CD4-positive, alpha-beta T cell treated with Interferon gamma for 1 hour (primary cell): Measurements from ENCODE around the gene NAV2.

ENCODE experiments used
- DNase-seq: peaks from one replicate; pipeline ENCODE4 v3.0.0-alpha.2; 2020

NAV2 gene

DNA sequence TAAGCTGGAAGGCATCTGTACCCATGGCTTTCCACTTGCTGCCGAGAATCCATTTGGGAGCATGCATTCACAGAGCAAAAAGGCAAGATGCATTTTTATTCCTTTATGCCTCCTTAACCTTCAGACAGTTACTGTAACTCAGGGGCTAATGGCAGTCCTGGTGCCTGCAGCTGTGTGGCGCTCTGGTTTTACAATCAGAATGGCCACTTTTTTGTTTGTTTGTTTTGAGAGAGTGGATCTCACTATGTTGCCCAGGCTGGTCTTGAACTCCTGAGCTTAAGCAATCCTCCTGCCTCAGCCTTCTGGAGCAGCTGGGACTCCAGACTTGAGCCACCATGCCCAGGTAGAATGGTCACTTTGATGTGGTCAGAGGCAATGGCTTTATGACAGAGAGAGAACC, 101.8 kb downstream of the NAV2 start:
- no peak for DNase-seq

DNA sequence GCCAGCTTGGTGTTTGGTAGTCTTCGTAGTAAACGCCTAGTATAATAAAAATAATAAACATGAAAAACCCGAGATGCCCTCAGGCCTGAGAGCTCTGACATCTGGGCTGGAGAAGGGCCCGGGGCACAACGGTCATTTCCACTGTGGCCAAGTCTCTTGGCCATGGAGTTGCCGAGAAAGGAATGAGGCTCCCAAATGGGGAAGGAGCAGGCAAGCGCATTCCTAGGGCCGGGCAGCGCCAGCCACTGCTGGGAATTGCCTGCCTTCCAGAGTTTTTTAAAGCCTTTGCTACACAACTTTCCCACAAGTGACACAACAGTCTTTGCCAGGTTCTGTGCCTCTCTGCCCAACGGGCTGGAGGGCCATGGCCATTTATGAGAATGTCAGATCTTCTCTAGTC, 103.4 kb downstream of the NAV2 start:
- no peak for DNase-seq

DNA sequence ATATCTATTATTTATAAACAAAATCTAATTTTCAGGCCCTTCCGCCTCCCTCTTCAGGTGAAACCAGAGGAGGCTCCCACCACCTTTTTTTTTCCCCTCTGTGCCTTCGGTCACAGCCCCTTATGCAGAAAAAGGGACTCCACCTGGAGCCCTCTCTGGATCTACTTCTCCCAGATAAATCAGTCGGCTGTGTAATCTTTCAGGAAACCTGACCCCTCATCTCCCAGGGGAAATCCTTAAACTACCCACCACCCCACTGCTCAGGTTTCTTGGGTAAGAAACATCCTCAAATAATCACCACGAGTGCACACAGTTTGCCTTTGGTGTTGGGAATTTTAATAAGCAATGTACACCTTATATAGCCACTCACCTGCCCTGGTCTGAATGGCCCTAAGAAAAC, 104.2 kb downstream of the NAV2 start:
- no peak for DNase-seq

DNA sequence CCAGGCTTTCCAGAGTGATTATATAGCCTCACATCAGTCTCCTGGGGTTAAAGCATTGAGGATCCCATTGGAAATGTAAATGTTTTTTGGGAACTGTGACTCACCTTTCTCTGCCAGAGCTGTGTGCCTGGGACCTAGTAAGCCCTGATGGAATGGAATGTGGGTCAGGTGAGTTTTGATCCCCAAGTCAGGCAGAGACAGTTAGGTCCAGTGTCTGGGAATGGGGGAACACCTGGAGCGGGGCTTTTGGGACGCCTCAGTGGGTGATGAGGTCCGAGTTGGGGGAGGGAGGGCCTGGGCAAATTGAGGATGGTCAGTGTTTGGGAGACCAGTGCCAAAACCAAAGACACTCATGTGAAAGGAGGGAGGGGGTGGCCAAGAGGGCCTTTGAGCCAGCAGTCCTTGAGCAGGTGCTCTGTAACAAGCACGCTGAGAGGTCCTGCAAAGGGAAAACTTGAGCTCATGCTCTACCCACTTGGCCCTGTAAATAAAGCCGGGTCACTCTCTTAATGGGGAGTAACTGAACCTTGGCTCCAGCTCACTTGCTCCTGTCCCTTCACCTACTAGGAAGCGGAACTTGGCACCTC, 104.7 kb downstream of the NAV2 start:
- DNase-seq, result no peak

DNA sequence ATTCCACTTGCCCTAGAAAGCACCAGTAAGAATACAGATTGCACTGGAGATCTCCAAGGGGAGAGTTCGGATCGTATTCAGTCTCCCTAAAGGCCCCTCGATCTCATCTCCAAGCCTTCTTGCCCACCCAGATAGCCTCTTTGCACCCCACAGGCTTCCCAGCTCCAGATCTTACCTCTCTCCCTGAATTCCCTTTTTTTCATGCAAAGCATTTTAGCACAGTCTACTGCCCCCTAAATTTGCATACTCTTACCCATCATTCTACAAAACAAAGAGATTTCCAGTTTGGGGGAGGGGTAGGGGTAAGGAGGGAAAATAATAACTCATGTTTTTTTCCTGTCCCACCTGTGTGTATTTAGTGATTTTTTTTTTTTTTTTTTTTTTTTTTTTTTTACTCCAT, 105.2 kb downstream of the NAV2 start:
- no peak for DNase-seq

DNA sequence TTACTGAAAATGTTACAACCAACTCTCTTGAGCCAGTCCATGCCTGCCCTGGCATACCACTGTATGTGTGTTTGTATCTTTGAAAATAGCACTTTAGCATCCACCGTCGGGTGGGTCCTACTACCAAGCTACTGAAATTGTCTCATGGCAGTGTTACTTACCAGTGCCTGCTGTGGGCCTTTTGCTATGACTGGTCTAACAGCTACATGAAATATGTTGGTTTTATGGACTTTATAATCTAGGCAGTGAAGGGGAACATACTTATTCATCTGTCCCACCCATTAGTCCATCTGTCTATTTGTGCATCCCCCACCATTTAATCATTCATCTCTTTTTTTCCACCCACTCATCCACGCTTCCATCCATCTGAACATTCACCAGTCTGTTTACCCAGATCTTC, 106.0 kb downstream of the NAV2 start:
- DNase-seq, result no peak

DNA sequence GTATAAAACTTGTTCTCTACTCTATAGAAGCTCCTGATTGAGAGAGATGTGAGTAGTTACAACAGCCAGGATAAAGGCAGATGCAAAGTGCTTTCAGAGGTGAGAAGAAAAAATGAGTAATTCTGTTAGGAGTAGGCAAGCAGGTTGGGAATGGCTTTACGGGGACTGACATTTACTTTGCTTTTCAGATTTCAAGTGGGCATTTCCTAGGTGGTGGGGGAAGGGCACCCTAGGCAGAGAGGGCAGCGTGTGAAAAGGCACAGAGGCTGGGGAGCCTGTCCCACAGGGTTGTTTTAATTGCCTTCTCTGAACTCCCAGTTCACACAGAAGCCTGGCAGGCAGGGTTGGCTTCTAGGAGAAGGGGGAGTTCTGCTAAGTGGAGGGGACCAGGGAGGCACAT, 106.5 kb downstream of the NAV2 start:
- no peak for DNase-seq

DNA sequence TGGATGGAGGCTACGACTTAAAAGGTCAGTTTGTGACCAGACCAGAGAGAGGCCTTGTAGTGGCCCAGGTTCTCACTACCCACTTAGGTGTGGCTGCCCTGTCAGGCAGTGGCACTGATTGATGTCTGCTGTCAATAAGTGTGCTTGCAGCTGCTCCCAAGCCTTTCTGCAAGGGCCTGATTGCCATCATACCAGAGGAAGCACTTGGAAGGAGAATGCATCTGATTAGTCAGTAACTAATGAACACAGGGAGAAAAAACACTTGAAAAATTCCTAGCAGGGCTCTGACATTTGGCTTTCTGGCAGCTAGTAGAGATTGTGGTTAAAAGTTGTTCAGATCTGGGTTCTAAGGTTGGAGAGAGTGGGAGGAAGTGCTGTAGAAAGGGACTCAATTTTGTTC, 107.5 kb downstream of the NAV2 start:
- DNase-seq, result no peak

DNA sequence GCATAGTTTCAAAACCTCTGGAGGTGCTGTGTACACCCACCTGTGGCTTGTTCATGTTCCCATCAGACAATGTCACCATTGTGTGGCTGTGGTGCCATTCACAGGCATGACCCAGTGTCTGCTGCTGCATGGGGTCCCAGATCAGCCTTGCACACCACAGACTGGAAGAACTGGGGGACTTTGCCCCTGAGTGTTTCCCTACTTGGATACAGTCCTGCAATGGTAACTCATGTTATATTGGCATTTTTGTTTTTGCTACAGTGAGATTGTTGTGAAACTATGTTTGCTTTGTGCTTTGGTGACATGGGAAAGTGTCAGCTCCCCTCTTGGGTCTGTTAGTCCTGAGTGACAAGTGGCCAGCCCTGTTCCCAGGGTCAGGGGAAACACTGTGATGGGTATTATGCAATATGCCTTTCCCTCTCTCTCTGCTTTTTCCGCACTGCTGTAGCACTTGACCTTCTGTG, 108.8 kb downstream of the NAV2 start:
- DNase-seq, result no peak

DNA sequence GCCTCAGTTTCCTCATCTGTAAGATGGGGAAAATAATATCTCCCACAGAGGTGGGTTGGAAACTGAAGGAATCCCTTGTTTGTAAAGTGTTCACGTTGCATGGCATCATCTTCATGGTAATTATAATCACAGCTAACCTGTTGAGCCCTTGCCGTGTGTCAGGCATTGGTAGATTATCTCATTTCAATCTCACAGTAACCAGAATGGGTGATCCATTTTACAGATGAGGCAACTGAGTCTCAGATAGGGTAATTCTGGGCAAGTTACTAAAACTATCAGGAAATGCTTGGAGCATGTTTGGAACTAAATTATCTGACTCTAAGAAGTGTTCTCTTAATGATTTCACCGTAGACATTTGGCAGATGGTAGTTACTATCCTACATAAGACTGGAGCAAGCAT, 109.4 kb downstream of the NAV2 start:
- DNase-seq, result no peak

DNA sequence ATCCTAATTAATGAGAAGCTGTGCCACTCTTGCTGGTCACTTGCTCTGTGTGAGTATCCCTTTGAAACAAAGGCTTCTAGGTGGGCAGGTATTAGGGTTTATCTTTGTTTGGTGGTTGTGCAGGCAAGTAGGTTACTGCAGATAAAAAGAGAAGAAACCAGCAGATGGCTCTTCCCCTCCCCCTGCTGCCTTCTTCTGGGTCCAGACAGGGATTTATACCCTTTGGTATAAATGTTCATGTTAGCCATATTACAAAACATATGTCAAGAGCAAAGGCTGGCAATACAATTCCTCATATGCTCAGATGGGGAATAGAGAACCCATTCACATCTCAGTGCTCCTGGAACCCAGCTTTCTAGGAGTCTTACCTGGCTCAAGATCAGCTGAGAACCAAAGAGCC, 109.9 kb downstream of the NAV2 start:
- no peak for DNase-seq

DNA sequence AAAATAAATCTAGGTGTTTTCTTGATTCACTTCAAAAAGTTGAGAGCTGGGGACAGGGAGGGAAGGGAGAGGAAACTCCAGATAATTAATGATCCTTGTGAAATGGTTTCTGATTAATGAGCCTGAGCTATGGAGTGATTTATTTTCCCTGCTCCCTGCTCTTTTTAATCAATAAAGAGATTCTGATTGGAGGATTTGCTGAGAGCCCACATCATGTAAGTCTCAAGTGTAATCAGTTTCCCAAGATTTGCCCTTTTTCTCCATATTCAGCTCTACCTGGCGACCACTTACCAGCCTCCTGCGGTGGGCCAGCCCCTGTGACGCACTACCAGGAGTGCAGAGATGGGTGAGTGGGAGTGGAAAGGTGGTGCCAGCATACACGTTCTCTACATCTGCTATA, 114.0 kb downstream of the NAV2 start:
- DNase-seq, result no peak

DNA sequence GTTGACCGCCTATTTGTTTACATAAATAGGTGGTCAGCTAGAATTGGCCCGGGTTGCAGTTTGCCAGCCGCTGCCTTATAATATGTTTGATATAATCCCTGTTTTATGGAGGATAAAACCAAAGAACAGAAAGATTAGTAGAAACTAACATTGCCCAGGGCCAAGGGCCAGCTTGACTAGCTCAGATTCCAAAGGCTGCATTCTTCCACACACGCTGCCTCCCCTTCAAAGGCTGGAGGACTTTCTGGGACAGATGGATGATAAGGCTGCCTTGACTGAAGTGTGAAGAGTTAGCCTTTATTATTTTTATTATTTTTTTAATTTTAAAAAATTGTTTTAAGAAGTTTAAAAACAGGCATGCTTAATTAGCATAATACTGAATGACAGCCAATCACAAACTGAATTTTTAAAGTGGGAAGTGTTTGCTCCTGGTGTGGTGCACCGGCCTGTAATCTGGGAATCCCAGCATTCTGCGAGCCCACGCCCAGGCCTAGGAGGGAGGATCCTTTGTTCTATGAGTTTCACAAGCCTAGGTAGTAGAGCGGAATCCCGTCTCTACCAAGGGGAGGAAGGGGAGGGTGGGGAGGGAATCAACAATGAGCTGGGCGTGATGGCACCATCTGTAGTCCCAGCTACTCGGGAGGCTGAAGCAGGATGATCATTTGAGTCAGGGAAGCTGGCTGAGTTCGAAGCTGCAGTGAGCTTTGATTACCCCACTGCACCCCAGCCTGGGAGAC, 114.9 kb downstream of the NAV2 start:
- no peak for DNase-seq

DNA sequence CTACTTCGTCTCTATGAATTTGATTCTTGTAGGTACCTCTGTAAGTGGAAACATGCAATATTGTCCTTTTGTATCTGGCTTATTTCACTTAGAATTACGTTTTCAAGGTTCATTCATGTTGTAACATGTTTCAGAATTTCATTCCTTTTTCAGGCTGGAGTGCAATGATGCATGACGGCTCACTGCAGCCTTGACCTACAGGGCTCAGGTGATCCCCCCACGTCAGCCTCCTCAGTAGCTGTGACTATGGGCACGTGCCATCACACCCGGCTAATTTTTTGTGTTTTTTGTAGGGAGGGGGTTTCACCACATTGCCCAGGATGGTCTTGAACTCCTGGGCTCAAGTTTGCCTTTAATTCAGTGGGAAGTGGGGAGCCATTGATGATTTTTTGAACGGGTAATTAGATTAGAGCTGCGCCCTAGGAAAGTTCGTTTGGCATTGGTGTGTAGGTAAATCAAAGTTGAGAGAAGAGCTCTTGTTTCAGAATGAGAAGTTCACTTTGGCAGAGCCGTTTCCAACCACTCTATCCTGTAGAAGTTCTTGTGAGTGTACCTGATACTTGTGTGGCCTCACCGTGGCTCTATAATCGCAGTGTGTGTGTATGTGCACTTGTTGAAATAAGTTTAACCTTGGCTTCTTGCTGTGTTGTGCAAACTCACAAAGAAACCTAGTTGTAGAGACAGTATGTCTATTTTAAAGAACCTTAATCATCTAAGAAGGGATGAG, 115.9 kb downstream of the NAV2 start:
- no peak for DNase-seq

DNA sequence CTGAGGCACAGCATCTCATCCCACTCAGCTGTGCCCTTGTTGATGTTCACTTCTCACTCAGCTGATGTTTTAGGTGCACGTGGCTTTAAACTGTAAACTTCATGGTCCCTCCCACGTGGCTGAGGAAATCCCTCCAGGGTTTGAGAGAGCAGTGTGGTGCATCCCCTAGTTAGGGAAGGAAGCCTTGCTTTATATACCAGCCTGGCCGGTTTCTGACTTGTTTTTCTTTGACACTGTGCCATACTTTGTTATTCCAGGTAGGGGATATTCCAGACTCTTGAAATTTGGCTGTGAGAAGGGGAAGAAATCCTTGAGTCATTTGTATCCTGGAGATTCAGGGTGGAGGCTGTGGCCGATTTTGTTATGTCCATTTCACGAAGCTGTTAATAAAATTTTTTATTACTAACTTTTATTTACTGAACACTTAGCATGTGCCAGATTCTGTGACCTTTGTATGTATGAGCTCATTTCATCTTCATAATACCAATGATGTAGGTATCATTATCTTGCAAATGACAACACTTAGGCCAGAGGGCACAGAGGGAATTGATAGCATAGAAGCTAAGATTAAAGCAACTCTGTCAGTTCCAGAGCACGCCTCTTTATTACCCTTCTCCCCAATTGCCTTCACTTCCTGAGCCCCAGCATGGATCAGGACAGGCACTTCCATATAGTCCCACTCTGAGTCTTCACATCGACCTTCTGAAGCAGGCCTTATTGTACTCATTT, 116.6 kb downstream of the NAV2 start:
- DNase-seq, result no peak

DNA sequence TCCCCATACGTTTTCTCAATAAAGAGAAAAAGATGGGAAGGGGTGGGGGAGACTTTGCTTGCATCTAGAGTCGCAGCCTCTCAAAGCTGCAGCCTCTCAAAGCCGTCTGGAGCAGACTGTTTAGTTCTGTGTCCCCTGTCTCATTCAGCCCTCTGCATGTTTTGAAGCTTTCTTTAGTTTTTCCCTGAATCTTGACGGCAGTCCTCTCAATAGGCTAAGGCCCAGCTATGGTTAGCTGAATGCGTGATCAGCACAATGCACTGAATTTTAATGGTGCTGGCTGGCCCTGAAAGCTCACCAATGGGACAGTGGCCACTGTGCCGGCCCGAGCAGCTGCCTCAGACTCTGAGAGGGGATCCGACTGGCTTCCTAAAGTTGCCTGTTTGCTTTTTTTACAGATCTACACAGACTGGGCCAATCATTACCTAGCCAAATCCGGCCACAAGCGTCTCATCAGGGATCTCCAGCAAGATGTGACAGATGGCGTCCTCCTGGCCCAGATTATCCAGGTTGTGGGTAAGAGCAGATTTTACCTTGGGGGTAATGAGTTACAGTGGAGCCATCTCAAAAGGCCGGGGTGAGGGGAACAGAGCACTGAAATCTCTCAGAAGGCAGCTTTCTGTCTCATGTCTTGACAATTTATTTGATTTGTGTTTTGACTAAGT, 119.6 kb downstream of the NAV2 start:
- DNase-seq, result no peak

DNA sequence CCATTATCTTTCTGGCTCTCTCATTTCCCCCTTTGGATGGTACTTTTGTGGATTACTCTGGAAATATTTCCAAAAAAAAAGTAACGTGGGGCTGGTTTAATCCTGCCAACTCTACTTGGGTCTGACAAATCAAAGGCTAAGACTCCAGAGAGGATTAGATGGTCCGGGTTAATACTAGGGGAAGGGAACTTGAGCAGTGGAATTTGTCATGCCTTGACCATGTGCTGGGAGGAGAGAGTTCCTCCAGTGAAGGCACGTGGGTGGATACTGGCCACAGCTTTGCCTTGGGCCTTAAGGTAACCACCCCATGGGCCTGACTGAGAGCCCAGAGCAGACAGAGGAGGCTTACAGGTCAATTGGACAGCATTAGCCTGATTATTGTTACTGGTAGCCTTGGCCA, 120.3 kb downstream of the NAV2 start:
- no peak for DNase-seq

DNA sequence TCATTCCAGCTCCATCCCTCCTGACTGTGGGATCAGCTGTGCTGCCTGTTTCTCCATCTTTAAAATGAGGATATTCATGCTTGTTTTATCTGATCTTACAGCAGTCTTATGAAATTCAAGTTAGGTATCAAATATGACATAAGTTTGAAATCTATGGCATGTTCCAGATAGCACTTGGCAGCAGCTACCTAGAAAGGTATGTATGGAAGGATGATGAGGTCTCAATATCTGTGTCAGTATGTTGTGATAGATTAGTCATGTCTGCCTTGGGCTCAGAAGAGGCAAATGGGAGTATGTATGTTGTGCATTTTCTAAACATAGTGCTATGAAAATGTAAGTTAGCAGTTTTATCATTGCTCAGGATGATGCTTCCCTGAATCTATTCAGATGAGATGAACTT, 122.1 kb downstream of the NAV2 start:
- DNase-seq, result no peak

DNA sequence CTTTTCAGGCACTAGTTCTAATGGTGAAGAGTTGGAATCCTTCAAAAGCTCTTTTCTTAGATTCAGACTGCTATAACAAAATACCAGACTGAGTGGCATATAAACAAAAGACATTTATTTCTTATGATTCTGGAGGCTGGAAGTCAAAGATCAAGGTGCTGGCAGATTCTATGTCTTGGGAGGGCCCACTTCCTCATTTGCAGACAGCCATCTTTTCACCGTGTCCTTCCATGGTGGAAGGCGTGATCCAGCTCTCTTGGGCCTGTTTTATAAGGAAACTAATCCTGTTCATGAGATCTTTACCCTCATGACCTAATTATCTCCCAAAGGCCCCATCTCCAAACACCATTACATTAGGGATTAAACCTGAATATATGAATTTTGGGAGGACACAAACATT, 124.0 kb downstream of the NAV2 start:
- DNase-seq, result no peak

DNA sequence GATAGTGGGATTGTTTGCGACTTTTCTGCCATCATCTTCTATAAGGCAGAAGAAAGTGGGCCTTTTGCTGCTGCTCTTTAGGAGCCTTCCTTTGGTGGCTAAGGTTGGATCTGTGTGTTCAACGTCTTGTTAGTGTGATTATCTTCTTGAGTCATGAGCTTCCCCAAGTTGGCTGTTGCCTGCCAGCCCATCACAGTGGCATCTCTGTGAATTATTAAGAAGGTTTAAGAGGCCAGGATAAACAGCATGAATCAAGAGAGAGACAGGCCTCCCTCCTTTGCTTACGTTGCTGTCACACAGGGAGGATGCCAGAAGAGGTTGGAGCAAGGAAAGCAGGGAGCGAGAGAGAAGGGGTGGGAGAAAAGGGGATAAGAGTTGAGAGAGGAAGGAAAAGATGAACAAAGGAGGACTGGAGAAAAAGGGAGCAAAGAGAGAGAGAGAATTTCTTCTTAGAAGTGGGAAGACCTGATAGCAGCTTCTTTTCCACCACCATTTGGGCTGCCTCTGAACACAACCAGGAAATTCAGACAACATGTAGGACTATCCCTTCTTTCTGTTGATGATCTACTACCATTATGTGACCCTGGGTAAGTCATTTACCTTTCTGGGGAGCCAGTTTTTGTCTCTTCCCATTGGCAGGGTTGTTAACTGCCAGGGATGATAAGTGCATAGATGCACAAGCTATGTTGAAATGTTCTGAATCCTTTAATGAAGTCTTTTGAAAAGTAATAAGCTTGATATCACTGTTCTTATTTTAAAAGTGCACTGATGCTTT, 126.5 kb downstream of the NAV2 start:
- no peak for DNase-seq

DNA sequence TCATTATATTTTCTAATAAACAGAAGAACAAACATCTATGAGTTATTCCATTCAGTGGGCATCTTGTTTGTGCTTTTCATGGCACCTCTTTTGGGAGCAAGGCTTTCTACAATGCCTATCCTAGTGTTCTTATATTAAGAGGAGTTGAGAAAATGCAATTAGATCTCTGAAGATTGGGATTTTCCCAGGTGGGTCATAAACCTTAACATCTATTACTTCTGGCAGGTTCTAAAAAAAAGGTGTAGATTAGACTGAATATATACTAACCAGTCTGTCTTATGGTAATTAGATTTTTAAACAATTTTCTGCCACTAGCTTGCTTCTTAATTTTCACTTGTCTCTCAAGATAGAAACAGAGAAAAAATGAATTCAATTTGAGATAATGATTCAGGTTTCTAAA, 128.3 kb downstream of the NAV2 start:
- no peak for DNase-seq

DNA sequence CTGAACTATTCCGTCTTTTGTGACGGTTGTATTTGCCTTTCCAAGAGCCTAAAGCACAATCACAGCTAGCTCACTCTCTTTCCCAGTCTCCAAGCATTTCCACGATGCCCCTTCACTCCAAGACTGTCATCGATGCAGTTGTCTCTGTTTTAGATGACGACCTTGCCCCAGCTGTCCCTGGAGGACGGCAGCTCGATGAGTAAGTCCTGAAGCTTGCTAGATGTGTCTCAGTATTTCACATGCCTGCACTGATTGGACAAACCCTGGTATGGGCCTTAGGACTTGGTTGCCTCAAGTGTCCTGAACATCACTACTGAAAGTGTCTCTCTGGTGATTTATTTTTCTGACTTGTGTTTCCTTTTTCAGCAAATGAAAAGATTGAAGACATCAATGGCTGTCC, 129.9 kb downstream of the NAV2 start:
- no peak for DNase-seq
